NB4 (cell line): ENCODE data around the gene CNNM2.

ENCODE experiments used
- CTCF ChIP-seq: IDR thresholded peaks from one replicate; pipeline ENCODE4 v1.5.1; 2012; ENCODE audit warnings: low read depth, low read length
- MAX ChIP-seq: IDR thresholded peaks from 2 replicates; pipeline ENCODE4 v1.6.1; 2011; ENCODE audit warnings: low read depth, low read length
- POLR2A ChIP-seq: IDR thresholded peaks from 2 replicates; pipeline ENCODE4 v1.6.1; 2011; ENCODE audit warnings: mild to moderate bottlenecking; ENCODE audit not compliant: insufficient read length; ENCODE audit errors: extremely low read depth

GRCh38 chr10:102960157-102960556 lies 42.1 kb downstream of the CNNM2 start:
- no peak for TF ChIP-seq CTCF
- TF ChIP-seq POLR2A, result no peak
- no peak for TF ChIP-seq MAX
